ENCODE results near the gene CCN2. TPM values are rescaled to one million over a fixed set of nuclear protein-coding genes. Genes with fewer than 3 reads are reported as not detected.

The CCN2 gene
- total RNA-seq, 1 donor from 2014 or later: not detected

Other genes starting within 250 kb of the CCN2 start
- gene OR2A4, start 250.0 kb downstream of the CCN2 start, total RNA-seq: not detected in 2 replicates
- gene CTAGE9, start 240.4 kb downstream of the CCN2 start, total RNA-seq: not detected in 2 replicates
- 0.58 and 0.66 TPM in 2 replicates for gene ENPP1, start 143.4 kb downstream of the CCN2 start, total RNA-seq